ENCODE data around the gene HIC2. TPM values are rescaled to one million over a fixed set of nuclear protein-coding genes. Genes with fewer than 3 reads are reported as not detected.
"Not testable (repeated sequence)": the region's sequence is repeated elsewhere in the genome, so short reads cannot be mapped to it uniquely, and the experiment has no call there.

Gene HIC2
- total and polyA plus RNA-seq, 2 experiments from 2014 or later = 0.34 to 1.7 TPM

- H2AFZ ChIP-seq; in situ Hi-C loops (cut with MboI): not testable (repeated sequence)
These were observed 22.6 kb upstream of the HIC2 start for GRCh38 chr22:21394613-21395012.

GRCh38 chr22:21401197-21401969 is 15.8 kb upstream of the HIC2 start:
- H3K4me1 ChIP-seq (ENCODE audit: insufficient read depth); H3K9ac ChIP-seq; H3K4me2 ChIP-seq (ENCODE audit: unreplicated experiment); H3K9me3 ChIP-seq (ENCODE audit: low read depth); H2AFZ ChIP-seq; H3K79me2 ChIP-seq (ENCODE audit: insufficient read depth); H3F3A ChIP-seq (ENCODE audit: insufficient read depth); DNase-seq; H3K27ac ChIP-seq; H3K36me3 ChIP-seq (ENCODE audit: low read depth); in situ Hi-C loops (cut with MboI); H3K4me3 ChIP-seq; H3K27me3 ChIP-seq (replicated peaks; ENCODE audit: insufficient read depth); H3K9me2 ChIP-seq (ENCODE audit: insufficient read depth); H4K20me1 ChIP-seq (ENCODE audit: insufficient read depth): not testable (repeated sequence)
- no CpG with 5 or more reads among the region's 21 CpGs for WGBS, 2 experiments (ENCODE audit: low coverage in 1 of 2, low lambda C conversion rate in 2 of 2, missing lambda C conversion rate in 2 of 2)

More at GRCh38 chr22:21394613-21395012, 22.6 kb upstream of the HIC2 start:
- H3K9me2 ChIP-seq (ENCODE audit: insufficient read depth); H3K4me1 ChIP-seq (ENCODE audit: insufficient read depth); H3K27ac ChIP-seq; H4K20me1 ChIP-seq (ENCODE audit: insufficient read depth); H3K4me3 ChIP-seq; H3K36me3 ChIP-seq (ENCODE audit: low read depth); H3K27me3 ChIP-seq (replicated peaks; ENCODE audit: insufficient read depth); H3K9ac ChIP-seq; H3K9me3 ChIP-seq (ENCODE audit: low read depth); DNase-seq; H3F3A ChIP-seq (ENCODE audit: insufficient read depth); H3K79me2 ChIP-seq (ENCODE audit: insufficient read depth); H3K4me2 ChIP-seq (ENCODE audit: unreplicated experiment): not testable (repeated sequence)
- WGBS, 2 experiments (ENCODE audit: low coverage in 1 of 2, low lambda C conversion rate in 2 of 2, missing lambda C conversion rate in 2 of 2) = no CpG with 5 or more reads among the region's 7 CpGs

- H3K4me1 ChIP-seq (ENCODE audit: insufficient read depth); H3K4me3 ChIP-seq; H3F3A ChIP-seq (ENCODE audit: insufficient read depth); H3K36me3 ChIP-seq (ENCODE audit: low read depth); H3K9me3 ChIP-seq (ENCODE audit: low read depth); DNase-seq; H2AFZ ChIP-seq; H3K79me2 ChIP-seq (ENCODE audit: insufficient read depth); in situ Hi-C loops (cut with MboI); H3K9me2 ChIP-seq (ENCODE audit: insufficient read depth); H4K20me1 ChIP-seq (ENCODE audit: insufficient read depth); H3K9ac ChIP-seq; H3K27ac ChIP-seq; H3K4me2 ChIP-seq (ENCODE audit: unreplicated experiment); H3K27me3 ChIP-seq (replicated peaks; ENCODE audit: insufficient read depth): not testable (repeated sequence)
- 79 to 97% methylated on average over 2 of the region's 5 CpGs for WGBS, 2 experiments (ENCODE audit: low coverage in 1 of 2, low lambda C conversion rate in 2 of 2, missing lambda C conversion rate in 2 of 2)
These were observed 14.3 kb upstream of the HIC2 start for GRCh38 chr22:21402763-21403314.

- H2AFZ ChIP-seq; H3K27me3 ChIP-seq (replicated peaks; ENCODE audit: insufficient read depth); H4K20me1 ChIP-seq (ENCODE audit: insufficient read depth); H3K4me1 ChIP-seq (ENCODE audit: insufficient read depth); H3F3A ChIP-seq (ENCODE audit: insufficient read depth); H3K9me2 ChIP-seq (ENCODE audit: insufficient read depth); H3K4me3 ChIP-seq; in situ Hi-C loops (cut with MboI); H3K9ac ChIP-seq; H3K36me3 ChIP-seq (ENCODE audit: low read depth); DNase-seq; H3K9me3 ChIP-seq (ENCODE audit: low read depth); H3K79me2 ChIP-seq (ENCODE audit: insufficient read depth); H3K27ac ChIP-seq; H3K4me2 ChIP-seq (ENCODE audit: unreplicated experiment): not testable (repeated sequence)
- WGBS, 2 experiments (ENCODE audit: low coverage in 1 of 2, low lambda C conversion rate in 2 of 2, missing lambda C conversion rate in 2 of 2) = 100% methylated on average over 1 of the region's 1 CpG
These were observed 10.0 kb upstream of the HIC2 start for GRCh38 chr22:21407139-21407538.

- H3K9me3 ChIP-seq (ENCODE audit: low read depth); H3K4me3 ChIP-seq; H2AFZ ChIP-seq; H3K36me3 ChIP-seq (ENCODE audit: low read depth); H3F3A ChIP-seq (ENCODE audit: insufficient read depth); H4K20me1 ChIP-seq (ENCODE audit: insufficient read depth); H3K27me3 ChIP-seq (replicated peaks; ENCODE audit: insufficient read depth); H3K9ac ChIP-seq; H3K9me2 ChIP-seq (ENCODE audit: insufficient read depth); H3K4me1 ChIP-seq (ENCODE audit: insufficient read depth); H3K79me2 ChIP-seq (ENCODE audit: insufficient read depth); H3K27ac ChIP-seq; H3K4me2 ChIP-seq (ENCODE audit: unreplicated experiment); DNase-seq; in situ Hi-C loops (cut with MboI): not testable (repeated sequence)
- 96% methylated on average over 2 of the region's 4 CpGs; no CpG with 5 or more reads in 1 of the 2 experiments for WGBS, 2 experiments (ENCODE audit: low coverage in 1 of 2, low lambda C conversion rate in 2 of 2, missing lambda C conversion rate in 2 of 2)
These were observed 9.4 kb upstream of the HIC2 start for GRCh38 chr22:21407792-21408191.

- WGBS, 2 experiments (ENCODE audit: low coverage in 1 of 2, low lambda C conversion rate in 2 of 2, missing lambda C conversion rate in 2 of 2) = 66 to 68% methylated on average over 7 to 8 of the region's 25 CpGs
- in situ Hi-C loops (cut with MboI); H4K20me1 ChIP-seq (ENCODE audit: insufficient read depth): not testable (repeated sequence)
These were observed 796 bp upstream of the HIC2 start for GRCh38 chr22:21416375-21416774.

GRCh38 chr22:21417853-21418252 is 682 bp downstream of the HIC2 start:
- Histone ChIP-seq H3K9ac (peak overlapping the region; percentile 61), H3K4me3 (peak overlapping the region; percentile 60; the same call in 1 of the 2 replicates)
- in situ Hi-C loops (cut with MboI); H3K27me3 ChIP-seq (replicated peaks; ENCODE audit: insufficient read depth); H4K20me1 ChIP-seq (ENCODE audit: insufficient read depth); H3K4me2 ChIP-seq (ENCODE audit: unreplicated experiment); H3K9me2 ChIP-seq (ENCODE audit: insufficient read depth); H2AFZ ChIP-seq; H3K36me3 ChIP-seq (ENCODE audit: low read depth); H3K9me3 ChIP-seq (ENCODE audit: low read depth); H3K27ac ChIP-seq; H3F3A ChIP-seq (ENCODE audit: insufficient read depth); H3K79me2 ChIP-seq (ENCODE audit: insufficient read depth); H3K4me1 ChIP-seq (ENCODE audit: insufficient read depth); DNase-seq: not testable (repeated sequence)
- WGBS, 2 experiments (ENCODE audit: low coverage in 1 of 2, low lambda C conversion rate in 2 of 2, missing lambda C conversion rate in 2 of 2) = 2% methylated on average over 10 to 18 of the region's 33 CpGs

More at GRCh38 chr22:21416375-21416774, 796 bp upstream of the HIC2 start:
- H3K9me3 ChIP-seq (ENCODE audit: low read depth); H3K27me3 ChIP-seq (replicated peaks; ENCODE audit: insufficient read depth); H3K9ac ChIP-seq; H2AFZ ChIP-seq; H3K4me1 ChIP-seq (ENCODE audit: insufficient read depth); H3F3A ChIP-seq (ENCODE audit: insufficient read depth); H3K79me2 ChIP-seq (ENCODE audit: insufficient read depth); H3K36me3 ChIP-seq (ENCODE audit: low read depth); H3K27ac ChIP-seq; H3K4me3 ChIP-seq; H3K9me2 ChIP-seq (ENCODE audit: insufficient read depth); DNase-seq; H3K4me2 ChIP-seq (ENCODE audit: unreplicated experiment): not testable (repeated sequence)

Data from GM23248 (cell line).